Mesodermal cell (in vitro differentiated cells): ENCODE data around the gene PLG.
"Not testable (repeated sequence)": the region's sequence is repeated elsewhere in the genome, so short reads cannot be mapped to it uniquely, and the experiment has no call there.

ENCODE experiments used
- H3K27ac ChIP-seq: 2 replicates; pipeline ENCODE4 v1.7.0; 2013; ENCODE audit warnings: mild to moderate bottlenecking, low read depth, low read length, moderate library complexity; ENCODE audit not compliant: severe bottlenecking
- H3K36me3 ChIP-seq: 2 replicates; pipeline ENCODE4 v1.7.1; 2013; ENCODE audit warnings: mild to moderate bottlenecking, low read length, moderate library complexity; ENCODE audit not compliant: control insufficient read depth, insufficient read depth
- H3K4me1 ChIP-seq: one replicate; pipeline ENCODE4 v1.7.1; 2013; ENCODE audit warnings: mild to moderate bottlenecking, low read length; ENCODE audit not compliant: insufficient read depth, control insufficient read depth, poor library complexity, severe bottlenecking
- H3K4me3 ChIP-seq: 2 replicates; pipeline ENCODE4 v1.7.0; 2013; ENCODE audit warnings: low read length, control low read depth, mild to moderate bottlenecking; ENCODE audit not compliant: insufficient read depth, poor library complexity, severe bottlenecking; ENCODE audit errors: extremely low read depth
- H3K9me3 ChIP-seq: 2 replicates; pipeline ENCODE4 v1.7.1; 2013; ENCODE audit warnings: mild to moderate bottlenecking, low read length, moderate library complexity; ENCODE audit not compliant: control insufficient read depth
- WGBS, 2 experiments: methylation state at CpG; one replicate each; pipeline ENCODE4 v1.1.5; 2013; ENCODE audit warnings: missing lambda C conversion rate in 2 of 2; ENCODE audit not compliant: insufficient coverage in 2 of 2; 5-methylcytosine and 5-hydroxymethylcytosine counted together

Gene PLG

GRCh38 chr6:160774399-160774798, 72.4 kb downstream of the PLG start:
- Histone ChIP-seq H3K4me3 (no peak overlapping the region), H3K4me1 (no peaks in the 10 kb centered on the region), H3K9me3 (no peaks in the 10 kb centered on the region), H3K27ac (no peak overlapping the region), H3K36me3 (no peaks in the 10 kb centered on the region)
- no CpG with 5 or more reads among the region's 4 CpGs for WGBS, 2 experiments

- H3K4me1 ChIP-seq = no peaks in the 10 kb centered on the region
- 82 to 83% methylated on average over 3 to 5 of the region's 6 CpGs for WGBS, 2 experiments
- H3K4me3 ChIP-seq = no peak overlapping the region
- H3K9me3 ChIP-seq = no peaks in the 10 kb centered on the region
- H3K27ac ChIP-seq = no peak overlapping the region
- no peaks in the 10 kb centered on the region for H3K36me3 ChIP-seq
Measured at GRCh38 chr6:160775792-160776580, 73.9 kb downstream of the PLG start.

GRCh38 chr6:160779095-160779494, 77.1 kb downstream of the PLG start:
- WGBS, 2 experiments = 92 to 96% methylated on average over 5 to 6 of the region's 6 CpGs
- H3K4me1 ChIP-seq, H3K4me3 ChIP-seq, H3K9me3 ChIP-seq, H3K36me3 ChIP-seq, H3K27ac ChIP-seq: not testable (repeated sequence)

- not testable (repeated sequence) for H3K4me1 ChIP-seq, H3K4me3 ChIP-seq, H3K27ac ChIP-seq, H3K9me3 ChIP-seq, H3K36me3 ChIP-seq
- 96 to 100% methylated on average over 2 of the region's 3 CpGs for WGBS, 2 experiments
Measured at GRCh38 chr6:160780656-160781055, 78.6 kb downstream of the PLG start.

- Histone ChIP-seq H3K9me3 (no peaks in the 10 kb centered on the region), H3K36me3 (no peaks in the 10 kb centered on the region), H3K4me3 (no peak overlapping the region), H3K4me1 (no peaks in the 10 kb centered on the region), H3K27ac (no peak overlapping the region)
- 33 to 86% methylated on average over 1 to 2 of the region's 4 CpGs for WGBS, 2 experiments
Measured at GRCh38 chr6:160781298-160781697, 79.3 kb downstream of the PLG start.

- no CpG with 5 or more reads among the region's 1 CpG for WGBS, 2 experiments
- no peaks in the 10 kb centered on the region for H3K4me1 ChIP-seq
- no peaks in the 10 kb centered on the region for H3K9me3 ChIP-seq
- no peak overlapping the region for H3K27ac ChIP-seq
- H3K4me3 ChIP-seq = no peak overlapping the region
- no peaks in the 10 kb centered on the region for H3K36me3 ChIP-seq
Measured at GRCh38 chr6:160782228-160782627, 80.2 kb downstream of the PLG start.

GRCh38 chr6:160783741-160784140, 81.7 kb downstream of the PLG start:
- WGBS, 2 experiments = 72 to 83% methylated on average over 7 of the region's 7 CpGs
- no peak overlapping the region for H3K4me3 ChIP-seq
- H3K4me1 ChIP-seq = no peaks in the 10 kb centered on the region
- no peak overlapping the region for H3K27ac ChIP-seq
- H3K9me3 ChIP-seq = no peaks in the 10 kb centered on the region
- H3K36me3 ChIP-seq = no peaks in the 10 kb centered on the region

GRCh38 chr6:160788126-160788525, 86.1 kb downstream of the PLG start:
- not testable (repeated sequence) for H3K4me3 ChIP-seq, H3K4me1 ChIP-seq, H3K27ac ChIP-seq, H3K36me3 ChIP-seq, H3K9me3 ChIP-seq
- 100% methylated on average over 1 to 2 of the region's 3 CpGs for WGBS, 2 experiments

GRCh38 chr6:160788806-160789205, 86.8 kb downstream of the PLG start:
- WGBS, 2 experiments = 59 to 73% methylated on average over 2 of the region's 4 CpGs
- no peaks in the 10 kb centered on the region for H3K36me3 ChIP-seq
- peaks cover 5% of the 10 kb centered on the region for H3K9me3 ChIP-seq
- no peak overlapping the region for H3K4me3 ChIP-seq
- no peaks in the 10 kb centered on the region for H3K4me1 ChIP-seq
- H3K27ac ChIP-seq = no peak overlapping the region

GRCh38 chr6:160789263-160790027, 87.4 kb downstream of the PLG start:
- 80 to 100% methylated on average over 2 to 6 of the region's 9 CpGs for WGBS, 2 experiments

More at GRCh38 chr6:160789263-160790027, 87.4 kb downstream of the PLG start:
- peaks cover 5% of the 10 kb centered on the region for H3K9me3 ChIP-seq
- no peak overlapping the region for H3K27ac ChIP-seq
- no peaks in the 10 kb centered on the region for H3K36me3 ChIP-seq
- H3K4me1 ChIP-seq = no peaks in the 10 kb centered on the region
- H3K4me3 ChIP-seq = no peak overlapping the region
